Measurements from ENCODE around the gene MZT2B. TPM values are rescaled to one million over a fixed set of nuclear protein-coding genes. Genes with fewer than 3 reads are reported as not detected.
A peak's percentile ranks its signal among the peaks of the same experiment; 100 is the strongest.
"Not testable (repeated sequence)": the region's sequence is repeated elsewhere in the genome, so short reads cannot be mapped to it uniquely, and the experiment has no call there.

Gene MZT2B
- total RNA-seq (2022) (230 and 265 TPM in 2 replicates), Bru-seq, nascent RNA (percentile 64 among the genes with signal in this experiment), BruChase-seq, experiment 1, labeled RNA remaining after a 6-hour chase (percentile 68 among the genes with signal in this experiment), BruChase-seq, experiment 2, labeled RNA remaining after a 2-hour chase (percentile 69 among the genes with signal in this experiment)
- long read RNA-seq, transcript MZT2B-203 (3 exons, 455 nt) = minor isoform, 13 of 331 reads
- long read RNA-seq, transcript MZT2B-206 (2 exons, 480 nt) = minor isoform, 16 of 331 reads
- long read RNA-seq, transcript MZT2B-201 (3 exons, 933 nt) = major isoform, 268 of 331 reads
- long read RNA-seq, transcript MZT2B-204 (2 exons, 401 nt) = minor isoform, 6 of 331 reads
- long read RNA-seq, partial matches to known transcripts = 23 of 331 reads
- long read RNA-seq, other reads (novel, unspliced or antisense) = 3 of 331 reads

DNA sequence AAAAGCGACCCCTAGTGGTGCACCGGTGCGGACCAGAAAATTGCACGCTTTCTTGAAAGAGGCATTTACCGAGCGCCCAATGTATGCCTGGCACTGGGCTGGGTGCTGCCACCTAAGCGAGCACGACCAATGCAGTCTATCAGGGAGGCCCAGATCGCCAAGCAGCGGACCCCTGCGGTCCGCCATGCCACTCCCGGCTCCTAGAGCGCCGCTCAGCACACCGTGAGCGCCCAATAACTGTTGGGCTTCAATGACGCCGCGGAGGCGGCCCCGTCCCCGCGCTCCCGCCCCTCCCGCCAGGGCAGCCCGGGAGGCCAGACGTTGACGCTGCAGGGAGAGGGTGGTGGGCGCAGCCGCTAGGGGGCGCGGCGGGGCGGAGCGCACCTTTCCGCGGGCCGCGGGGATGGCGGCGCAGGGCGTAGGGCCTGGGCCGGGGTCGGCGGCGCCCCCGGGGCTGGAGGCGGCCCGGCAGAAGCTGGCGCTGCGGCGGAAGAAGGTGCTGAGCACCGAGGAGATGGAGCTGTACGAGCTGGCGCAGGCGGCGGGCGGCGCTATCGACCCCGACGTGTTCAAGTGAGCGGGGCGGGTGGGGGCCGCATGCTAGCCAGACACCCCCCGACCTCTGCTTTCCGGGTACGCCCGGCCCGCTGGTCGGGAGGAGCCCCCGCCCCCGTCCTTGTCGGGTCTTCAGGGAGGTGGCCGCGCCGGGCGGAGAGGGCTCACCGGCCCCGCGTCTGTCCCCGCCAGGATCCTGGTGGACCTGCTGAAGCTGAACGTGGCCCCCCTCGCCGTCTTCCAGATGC, at the start of gene MZT2B:
Gene MZT2B, plus strand, starts transcription at position 383 of the 803 bp plus-strand sequence. Its CDS starts 21 bp downstream, at position 404.
- TF ChIP-seq, protein P1, sequence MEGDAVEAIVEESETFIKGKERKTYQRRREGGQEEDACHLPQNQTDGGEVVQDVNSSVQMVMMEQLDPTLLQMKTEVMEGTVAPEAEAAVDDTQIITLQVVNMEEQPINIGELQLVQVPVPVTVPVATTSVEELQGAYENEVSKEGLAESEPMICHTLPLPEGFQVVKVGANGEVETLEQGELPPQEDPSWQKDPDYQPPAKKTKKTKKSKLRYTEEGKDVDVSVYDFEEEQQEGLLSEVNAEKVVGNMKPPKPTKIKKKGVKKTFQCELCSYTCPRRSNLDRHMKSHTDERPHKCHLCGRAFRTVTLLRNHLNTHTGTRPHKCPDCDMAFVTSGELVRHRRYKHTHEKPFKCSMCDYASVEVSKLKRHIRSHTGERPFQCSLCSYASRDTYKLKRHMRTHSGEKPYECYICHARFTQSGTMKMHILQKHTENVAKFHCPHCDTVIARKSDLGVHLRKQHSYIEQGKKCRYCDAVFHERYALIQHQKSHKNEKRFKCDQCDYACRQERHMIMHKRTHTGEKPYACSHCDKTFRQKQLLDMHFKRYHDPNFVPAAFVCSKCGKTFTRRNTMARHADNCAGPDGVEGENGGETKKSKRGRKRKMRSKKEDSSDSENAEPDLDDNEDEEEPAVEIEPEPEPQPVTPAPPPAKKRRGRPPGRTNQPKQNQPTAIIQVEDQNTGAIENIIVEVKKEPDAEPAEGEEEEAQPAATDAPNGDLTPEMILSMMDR (IDR thresholded peaks at IDR 0.05; ENCODE audit: unreplicated experiment) = peak; percentile 78
- H3K4me1 Mint-ChIP-seq (ENCODE audit: low read depth, unreplicated experiment) = peaks cover 24% of the 10 kb centered on the region
- H3K4me3 Mint-ChIP-seq (ENCODE audit: low read depth, unreplicated experiment) = peak within 1 kb of the TSS; percentile 95
- not testable (repeated sequence) for BruUV-seq (replicated peaks); H3K9me3 Mint-ChIP-seq (ENCODE audit: low read depth, unreplicated experiment); H3K27me3 Mint-ChIP-seq (ENCODE audit: unreplicated experiment)
- CTCF ChIA-PET = interaction anchor here (0.8 to 1.2 kb wide), 5 partner anchors 59 to 258 kb away, joined by 3 to 9 read pairs (median 6); partner anchors contain the start of gene IMP4
- peaks cover 47% of the 10 kb centered on the region for H3K36me3 Mint-ChIP-seq (ENCODE audit: insufficient read depth, unreplicated experiment)
- H3K27ac Mint-ChIP-seq (ENCODE audit: unreplicated experiment) = peak within 1 kb of the TSS; percentile 89
- DNase-seq = peak; percentile 94
- intact Hi-C loops (cut with micrococcal nuclease; ENCODE audit: unreplicated experiment) = loop anchor here (5.0 to 10.0 kb wide), 3 partner anchors 63 to 150 kb away; no protein-coding TSS in a partner anchor

DNA sequence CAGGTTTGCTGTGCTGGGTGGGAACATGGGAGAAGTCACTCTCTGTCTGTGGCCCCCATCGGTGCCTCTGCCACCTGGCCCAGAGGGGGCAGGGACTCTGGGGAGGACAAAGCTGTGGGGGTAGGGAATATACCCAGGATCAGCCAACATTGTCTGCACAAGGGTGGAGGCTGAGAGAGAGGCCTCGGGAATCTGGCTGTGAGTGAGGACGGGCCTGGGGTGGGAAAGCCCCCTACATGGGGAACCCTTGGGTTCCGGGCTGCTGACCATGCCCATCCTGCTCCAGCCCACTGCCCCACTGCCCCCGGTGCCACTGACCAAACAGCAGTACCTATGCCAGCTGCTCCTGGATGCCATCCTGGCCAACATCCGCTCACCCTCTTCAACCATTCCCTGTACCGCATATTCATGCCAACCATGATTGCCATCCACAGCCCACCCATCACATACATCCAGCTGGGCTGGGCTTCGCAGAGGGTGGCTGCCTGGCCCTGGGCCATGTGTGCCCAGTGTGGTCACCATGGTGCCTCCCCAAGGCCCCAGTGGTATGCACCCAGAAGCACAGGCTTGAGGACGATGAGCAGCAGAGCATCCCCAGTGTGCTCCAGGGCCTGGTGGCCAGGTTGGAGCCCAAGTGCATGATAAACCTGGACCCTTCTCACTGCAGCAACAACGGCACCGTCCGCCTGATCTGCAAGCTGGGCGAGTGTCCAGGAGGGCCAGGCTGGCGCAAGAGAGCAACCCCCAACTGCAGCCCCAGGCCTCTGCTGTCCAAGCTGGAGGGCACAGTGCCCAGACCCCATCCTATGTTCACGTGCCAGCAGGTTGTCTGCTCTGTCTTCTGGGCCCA, 46.1 kb upstream of the MZT2B start:
- Mint-ChIP-seq H3K9me3 (ENCODE audit: low read depth, unreplicated experiment) (no peaks in the 10 kb centered on the region), H3K4me3 (ENCODE audit: low read depth, unreplicated experiment) (no peak overlapping the region), H3K36me3 (ENCODE audit: insufficient read depth, unreplicated experiment) (no peaks in the 10 kb centered on the region), H3K27ac (ENCODE audit: unreplicated experiment) (no peak overlapping the region), H3K27me3 (ENCODE audit: unreplicated experiment) (peaks cover 16% of the 10 kb centered on the region), H3K4me1 (ENCODE audit: low read depth, unreplicated experiment) (peaks cover 8% of the 10 kb centered on the region)
- TF ChIP-seq, protein P1 (IDR thresholded peaks at IDR 0.05; ENCODE audit: unreplicated experiment) = no peak
- intact Hi-C loops (cut with micrococcal nuclease; ENCODE audit: unreplicated experiment) = no loop called here
- no peak for DNase-seq
- CTCF ChIA-PET = no interaction called here
- no TSS peak for BruUV-seq (replicated peaks)

GRCh38 chr2:130136546-130136945, 45.5 kb upstream of the MZT2B start:
- H3K27ac Mint-ChIP-seq (ENCODE audit: unreplicated experiment); CTCF ChIA-PET; BruUV-seq (replicated peaks): not testable (repeated sequence)

DNA sequence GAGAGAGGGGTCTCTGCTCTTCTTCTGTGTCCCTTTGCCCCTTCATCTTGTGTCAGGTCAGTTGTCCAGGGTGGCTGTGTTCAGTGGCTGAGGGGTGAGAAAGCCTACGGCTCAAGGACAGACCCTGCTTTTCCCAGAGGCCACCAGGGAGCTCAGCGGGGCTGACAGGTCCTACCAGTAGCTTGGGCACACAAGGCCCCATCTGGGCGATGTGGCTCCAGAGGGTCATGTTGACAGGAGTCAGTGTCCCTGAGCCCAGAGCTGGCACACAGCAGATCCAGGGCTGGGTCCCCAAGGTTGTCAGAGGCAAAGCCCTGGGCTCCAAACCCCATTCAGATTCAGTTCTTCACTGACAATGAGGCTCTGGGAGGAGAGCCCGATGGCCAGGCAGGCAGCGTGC, 44.9 kb upstream of the MZT2B start:
- H3K36me3 Mint-ChIP-seq (ENCODE audit: insufficient read depth, unreplicated experiment); intact Hi-C loops (cut with micrococcal nuclease; ENCODE audit: unreplicated experiment); BruUV-seq (replicated peaks); H3K27ac Mint-ChIP-seq (ENCODE audit: unreplicated experiment); CTCF ChIA-PET; H3K9me3 Mint-ChIP-seq (ENCODE audit: low read depth, unreplicated experiment); H3K4me1 Mint-ChIP-seq (ENCODE audit: low read depth, unreplicated experiment); H3K4me3 Mint-ChIP-seq (ENCODE audit: low read depth, unreplicated experiment); DNase-seq: not testable (repeated sequence)
- H3K27me3 Mint-ChIP-seq (ENCODE audit: unreplicated experiment) = peaks cover 11% of the 10 kb centered on the region

More at GRCh38 chr2:130136546-130136945, 45.5 kb upstream of the MZT2B start:
- H3K36me3 Mint-ChIP-seq (ENCODE audit: insufficient read depth, unreplicated experiment); H3K9me3 Mint-ChIP-seq (ENCODE audit: low read depth, unreplicated experiment); DNase-seq; H3K4me1 Mint-ChIP-seq (ENCODE audit: low read depth, unreplicated experiment); H3K4me3 Mint-ChIP-seq (ENCODE audit: low read depth, unreplicated experiment); intact Hi-C loops (cut with micrococcal nuclease; ENCODE audit: unreplicated experiment): not testable (repeated sequence)
- H3K27me3 Mint-ChIP-seq (ENCODE audit: unreplicated experiment) = peaks cover 16% of the 10 kb centered on the region

- BruUV-seq (replicated peaks); H3K27me3 Mint-ChIP-seq (ENCODE audit: unreplicated experiment); H3K4me3 Mint-ChIP-seq (ENCODE audit: low read depth, unreplicated experiment); H3K4me1 Mint-ChIP-seq (ENCODE audit: low read depth, unreplicated experiment); H3K36me3 Mint-ChIP-seq (ENCODE audit: insufficient read depth, unreplicated experiment); intact Hi-C loops (cut with micrococcal nuclease; ENCODE audit: unreplicated experiment); H3K9me3 Mint-ChIP-seq (ENCODE audit: low read depth, unreplicated experiment); CTCF ChIA-PET; DNase-seq; H3K27ac Mint-ChIP-seq (ENCODE audit: unreplicated experiment): not testable (repeated sequence)
These were observed 43.7 kb upstream of the MZT2B start for GRCh38 chr2:130138326-130138725.

GRCh38 chr2:130138841-130139251, 43.2 kb upstream of the MZT2B start:
- BruUV-seq (replicated peaks); H3K9me3 Mint-ChIP-seq (ENCODE audit: low read depth, unreplicated experiment); DNase-seq: not testable (repeated sequence)

GRCh38 chr2:130139331-130140280, 42.5 kb upstream of the MZT2B start:
- peaks cover 11% of the 10 kb centered on the region for H3K27me3 Mint-ChIP-seq (ENCODE audit: unreplicated experiment)
- H3K9me3 Mint-ChIP-seq (ENCODE audit: low read depth, unreplicated experiment); BruUV-seq (replicated peaks); H3K27ac Mint-ChIP-seq (ENCODE audit: unreplicated experiment); H3K36me3 Mint-ChIP-seq (ENCODE audit: insufficient read depth, unreplicated experiment); DNase-seq; H3K4me1 Mint-ChIP-seq (ENCODE audit: low read depth, unreplicated experiment); H3K4me3 Mint-ChIP-seq (ENCODE audit: low read depth, unreplicated experiment); CTCF ChIA-PET; intact Hi-C loops (cut with micrococcal nuclease; ENCODE audit: unreplicated experiment): not testable (repeated sequence)

More at GRCh38 chr2:130138841-130139251, 43.2 kb upstream of the MZT2B start:
- H3K4me3 Mint-ChIP-seq (ENCODE audit: low read depth, unreplicated experiment); H3K36me3 Mint-ChIP-seq (ENCODE audit: insufficient read depth, unreplicated experiment); H3K27ac Mint-ChIP-seq (ENCODE audit: unreplicated experiment); H3K4me1 Mint-ChIP-seq (ENCODE audit: low read depth, unreplicated experiment); intact Hi-C loops (cut with micrococcal nuclease; ENCODE audit: unreplicated experiment); CTCF ChIA-PET: not testable (repeated sequence)
- H3K27me3 Mint-ChIP-seq (ENCODE audit: unreplicated experiment) = peaks cover 10% of the 10 kb centered on the region
